H1 (cell line): ENCODE measurements around the gene IGFBP1. TPM values are rescaled to one million over a fixed set of nuclear protein-coding genes. Genes with fewer than 3 reads are reported as not detected.

Experiments
- CTCF ChIA-PET: fragments of 300-600 bp; sonication (Branson Sonifier 250); formaldehyde crosslinking; loops from one replicate; lab custom pipeline; 2021; ENCODE audit not compliant: partially characterized antibody; lab: Charles Lee
- POLR2A ChIA-PET: fragments of 300-600 bp; sonication (Branson Sonifier 250); formaldehyde crosslinking; loops from one replicate; lab custom pipeline; 2021; ENCODE audit warnings: inconsistent platforms; ENCODE audit not compliant: partially characterized antibody; lab: Charles Lee
- DNase-seq, 2 experiments: peaks; one replicate each; pipeline versions ENCODE4 v3.0.0 to v3.0.0-alpha.2; 2010 to 2022; ENCODE audit warnings: low spot score in 2 of 2, low read depth in 1 of 2, mixed read lengths in 1 of 2
- FAIRE-seq: peaks from 2 replicates; lab custom pipeline; 2011; peaks lifted over from hg19 to GRCh38; lab: Jason Lieb, UNC
- H2AFZ ChIP-seq: 2 replicates; pipeline ENCODE4 v1.8.1; 2012; ENCODE audit warnings: low read length, inconsistent platforms
- H2AK5ac ChIP-seq: 2 replicates; pipeline ENCODE4 v1.6.1; 2013; ENCODE audit warnings: low read depth, low read length
- H2BK120ac ChIP-seq: replicated peaks from 2 replicates; pipeline ENCODE3; 2013; ENCODE audit warnings: low read depth, low read length, inconsistent platforms
- H2BK12ac ChIP-seq: 2 replicates; pipeline ENCODE4 v1.6.1; 2013; ENCODE audit warnings: low read depth, low read length
- H2BK15ac ChIP-seq: 2 replicates; pipeline ENCODE4 v1.6.1; 2013; ENCODE audit warnings: low read length
- H2BK20ac ChIP-seq: 2 replicates; pipeline ENCODE4 v1.6.1; 2013; ENCODE audit warnings: low read length
- H2BK5ac ChIP-seq: 2 replicates; pipeline ENCODE4 v1.6.1; 2013; ENCODE audit warnings: low read depth, low read length
- H3K14ac ChIP-seq: 2 replicates; pipeline ENCODE4 v1.6.1; 2013; ENCODE audit warnings: inconsistent platforms; ENCODE audit not compliant: insufficient read length
- H3K18ac ChIP-seq: 2 replicates; pipeline ENCODE4 v1.6.1; 2013; ENCODE audit warnings: low read length; ENCODE audit errors: extremely low read depth
- H3K23ac ChIP-seq: 2 replicates; pipeline ENCODE4 v1.6.1; 2013; ENCODE audit warnings: inconsistent platforms; ENCODE audit not compliant: insufficient read length
- H3K23me2 ChIP-seq: 2 replicates; pipeline ENCODE4 v1.6.1; 2013; ENCODE audit warnings: low read depth, low read length
- H3K27ac ChIP-seq: 2 replicates; pipeline ENCODE4 v1.6.1; 2011; ENCODE audit warnings: low read depth, low read length, inconsistent platforms
- H3K27me3 ChIP-seq, 4 experiments: replicated peaks in 1 of 4; 1 replicate in 1 of 4; 2 replicates in 3 of 4; pipeline versions ENCODE4 v1.6.1 to v1.8.1; 2011 to 2013; ENCODE audit warnings: low read length in 3 of 4, mild to moderate bottlenecking in 3 of 4, inconsistent platforms in 2 of 4, mixed read lengths in 2 of 4, moderate library complexity in 1 of 4; ENCODE audit not compliant: control insufficient read depth in 3 of 4, insufficient read depth in 3 of 4; ENCODE audit errors: extremely low read depth in 1 of 4
- H3K36me3 ChIP-seq, 4 experiments: 2 replicates each; pipeline versions ENCODE4 v1.6.1 to v1.8.1; 2011 to 2013; ENCODE audit warnings: mild to moderate bottlenecking in 4 of 4, low read length in 3 of 4, moderate library complexity in 2 of 4, control low read depth in 1 of 4, inconsistent platforms in 1 of 4; ENCODE audit not compliant: insufficient read depth in 4 of 4, control insufficient read depth in 2 of 4
- H3K4ac ChIP-seq: replicated peaks from 2 replicates; pipeline ENCODE3; 2013; ENCODE audit warnings: low read length, low read depth, mixed read lengths, inconsistent platforms; ENCODE audit not compliant: insufficient read length
- H3K4me1 ChIP-seq, 4 experiments: replicated peaks in 1 of 4; 1 replicate in 1 of 4; 2 replicates in 3 of 4; pipeline versions ENCODE4 v1.6.1 to v1.8.1; 2011 to 2013; ENCODE audit warnings: low read length in 3 of 4, inconsistent platforms in 2 of 4, mixed read lengths in 1 of 4; ENCODE audit not compliant: insufficient read depth in 4 of 4, control insufficient read depth in 3 of 4
- H3K4me2 ChIP-seq, 2 experiments: 2 replicates each; pipeline versions ENCODE4 v1.6.1 to v1.8.1; 2011 to 2013; ENCODE audit warnings: low read depth in 2 of 2, low read length in 2 of 2, control low read depth in 1 of 2, inconsistent platforms in 1 of 2, mild to moderate bottlenecking in 1 of 2; ENCODE audit not compliant: insufficient read depth in 1 of 2
- H3K4me3 ChIP-seq, 4 experiments: fragments of 200-600, 300-600 bp in 1 of 4; sonication (generic), shearing (Covaris generic), sonication (Bioruptor Twin) in 1 of 4; 2 replicates each; pipeline versions ENCODE4 v1.5.1 to v1.8.1; 2011 to 2016; ENCODE audit warnings: low read length in 4 of 4, low read depth in 3 of 4, control low read depth in 2 of 4, inconsistent platforms in 2 of 4, mild to moderate bottlenecking in 2 of 4, mixed read lengths in 1 of 4, moderate library complexity in 1 of 4; ENCODE audit not compliant: insufficient read depth in 2 of 4; ENCODE audit errors: extremely low read depth in 1 of 4
- H3K56ac ChIP-seq: replicated peaks from 2 replicates; pipeline ENCODE3; 2013; ENCODE audit warnings: low read depth, mild to moderate bottlenecking, mixed read lengths, low read length, inconsistent platforms; ENCODE audit not compliant: insufficient read length
- H3K79me1 ChIP-seq: 2 replicates; pipeline ENCODE4 v1.6.1; 2013; ENCODE audit warnings: low read depth, low read length, control low read depth
- H3K79me2 ChIP-seq, 2 experiments: 2 replicates each; pipeline versions ENCODE4 v1.6.1 to v1.8.1; 2012 to 2013; ENCODE audit warnings: low read length in 2 of 2, mild to moderate bottlenecking in 2 of 2, inconsistent platforms in 1 of 2; ENCODE audit not compliant: insufficient read depth in 2 of 2, control insufficient read depth in 1 of 2
- H3K9ac ChIP-seq, 4 experiments: replicated peaks in 1 of 4; 1 replicate in 1 of 4; 2 replicates in 3 of 4; pipeline versions ENCODE4 v1.6.1 to v1.8.1; 2011 to 2013; ENCODE audit warnings: low read depth in 3 of 4, low read length in 3 of 4, control low read depth in 2 of 4, mild to moderate bottlenecking in 2 of 4, moderate library complexity in 2 of 4, inconsistent platforms in 1 of 4; ENCODE audit errors: extremely low read depth in 1 of 4
- H3K9me3 ChIP-seq, 2 experiments: 2 replicates each; pipeline versions ENCODE4 v1.6.1 to v1.8.1; 2012 to 2013; ENCODE audit warnings: mild to moderate bottlenecking in 2 of 2, moderate library complexity in 2 of 2, control low read depth in 1 of 2, inconsistent platforms in 1 of 2, low read depth in 1 of 2, low read length in 1 of 2, mixed read lengths in 1 of 2; ENCODE audit not compliant: insufficient read depth in 2 of 2
- H4K20me1 ChIP-seq, 2 experiments: replicated peaks in 1 of 2; 2 replicates each; pipeline versions ENCODE3 to v1.8.1; 2011 to 2013; ENCODE audit warnings: inconsistent platforms in 2 of 2, low read length in 2 of 2, mild to moderate bottlenecking in 1 of 2; ENCODE audit not compliant: insufficient read depth in 2 of 2, control insufficient read depth in 1 of 2
- H4K5ac ChIP-seq: 2 replicates; pipeline ENCODE4 v1.6.1; 2013; ENCODE audit warnings: low read length, low read depth, mixed read lengths, inconsistent platforms; ENCODE audit not compliant: insufficient read length
- H4K8ac ChIP-seq: 2 replicates; pipeline ENCODE4 v1.8.0; 2013; ENCODE audit warnings: mild to moderate bottlenecking, moderate library complexity, low read length, inconsistent platforms; ENCODE audit not compliant: insufficient read depth; ENCODE audit errors: extremely low read depth
- H4K91ac ChIP-seq: replicated peaks from 2 replicates; pipeline ENCODE3; 2013; ENCODE audit warnings: low read length, mixed read lengths, inconsistent platforms; ENCODE audit not compliant: insufficient read length
- SRF ChIP-seq: IDR thresholded peaks from 2 replicates; pipeline ENCODE4 v1.6.1; 2011; ENCODE audit warnings: mild to moderate bottlenecking, low read depth, low read length, moderate library complexity
- WGBS, 2 experiments: shearing (Covaris generic) in 1 of 2; methylation state at CpG; one replicate each; pipeline versions ENCODE4 v1.1.6 to v1.1.7; 2013 to 2015; ENCODE audit warnings: low lambda C conversion rate in 2 of 2, mixed read lengths in 2 of 2, inconsistent platforms in 1 of 2, low coverage in 1 of 2, missing lambda C conversion rate in 1 of 2; ENCODE audit not compliant: insufficient replicate concordance in 2 of 2, insufficient coverage in 1 of 2, insufficient read length in 1 of 2; ENCODE audit errors: extremely low coverage in 1 of 2, missing lambda C conversion rate in 1 of 2; 5-methylcytosine and 5-hydroxymethylcytosine counted together
- polyA plus RNA-seq, 7 experiments: library from polyadenylated mRNA; depleted of rRNA in 3 of 7; stranded (reverse) in 5 of 7; unstranded in 2 of 7; fragments of >200 nt in 5 of 7; fragments of 200-250 nt in 2 of 7; gene quantifications; 1 replicate in 5 of 7; 2 replicates in 1 of 7; 4 replicates in 1 of 7; pipeline versions ENCODE4 v1.2.1 to v1.2.3, GENCODE V29; 2011 to 2013; ENCODE audit warnings: missing spikeins in 2 of 7, mixed read lengths in 2 of 7
- total RNA-seq: library from RNA; stranded (reverse); fragmentation: NEBNext Ultra II Directional; extraction: Animal tissue kit (Norgen Biotek cat#: 25700); gene quantifications from 2 replicates; pipeline ENCODE4 v1.2.1, GENCODE V29; 2021

Gene IGFBP1
- total and polyA plus RNA-seq, 2 of the 8 experiments (the other 6 are each of a cell fraction or from before 2014, with no cell fraction given): not detected

- H3K4me1 ChIP-seq: no peaks in the 10 kb centered on the region
- no peak overlapping the region for H4K91ac ChIP-seq
- H3K79me1 ChIP-seq: no peaks in the 10 kb centered on the region
- H4K20me1 ChIP-seq: peaks cover 0 to 2% of the 10 kb centered on the region in 2 experiments
- no peaks in the 10 kb centered on the region for H3K36me3 ChIP-seq
- DNase-seq (no peak), FAIRE-seq (no peak)
- no peak overlapping the region for H3K4me2 ChIP-seq
- WGBS, 2 experiments: 83% methylated on average over 6 of the region's 6 CpGs; no CpG with 5 or more reads in 1 of the 2 experiments
- H2BK20ac ChIP-seq: no peak overlapping the region
- H3K4me3 ChIP-seq: no peak overlapping the region
- H2AFZ ChIP-seq: no peak overlapping the region
- H3K18ac ChIP-seq: no peak overlapping the region
- H3K9ac ChIP-seq: no peak overlapping the region
- H2BK5ac ChIP-seq: no peak overlapping the region
- no peak overlapping the region for H3K14ac ChIP-seq
- peaks cover 5% of the 10 kb centered on the region; the same call in 1 of the 2 replicates for H3K23me2 ChIP-seq
- H3K56ac ChIP-seq: no peak overlapping the region
- H3K9me3 ChIP-seq: no peaks in the 10 kb centered on the region
- H4K8ac ChIP-seq: no peak overlapping the region
- no peak overlapping the region for H2BK12ac ChIP-seq
- no peak overlapping the region for H3K27ac ChIP-seq
- no peak overlapping the region for H2BK120ac ChIP-seq
- H3K23ac ChIP-seq: no peak overlapping the region
- ChIA-PET CTCF (interaction anchor here (0.9 to 6.9 kb wide), 4 partner anchors 16 to 156 kb away, joined by 3 to 80 read pairs (median 4); partner anchors contain the start of gene IGFBP3), POLR2A (interaction anchor here (1.6 kb wide), 1 partner anchor 12 kb away, joined by 4 read pairs; no protein-coding TSS in a partner anchor)
- H4K5ac ChIP-seq: no peak overlapping the region
- H2AK5ac ChIP-seq: no peak overlapping the region
- H3K27me3 ChIP-seq: no peaks in the 10 kb centered on the region
- H3K4ac ChIP-seq: no peak overlapping the region
- no peak overlapping the region for H2BK15ac ChIP-seq
- H3K79me2 ChIP-seq: no peaks in the 10 kb centered on the region
- no peak for TF ChIP-seq SRF
Observed at GRCh38 chr7:45937301-45937700, 49.0 kb downstream of the IGFBP1 start.
